CD4-positive, alpha-beta T cell treated with Interferon alpha-2 for 1 hour (primary cell): Measurements from ENCODE around the gene ZRANB2.

Experiments
- DNase-seq, 2 donors: peaks; one replicate each; pipeline ENCODE4 v3.0.0-alpha.2; 2020 to 2022

Gene ZRANB2

GRCh38 chr1:71026093-71026492 is 54.7 kb downstream of the ZRANB2 start:
- no peak for DNase-seq

GRCh38 chr1:71023515-71023914 is 57.3 kb downstream of the ZRANB2 start:
- no peak for DNase-seq

- DNase-seq, result no peak
These were observed 61.4 kb downstream of the ZRANB2 start for GRCh38 chr1:71019233-71019969.

GRCh38 chr1:71018791-71019190 is 62.0 kb downstream of the ZRANB2 start:
- DNase-seq, result no peak

- no peak for DNase-seq
These were observed 65.1 kb downstream of the ZRANB2 start for GRCh38 chr1:71015745-71016144.

- DNase-seq, result no peak
These were observed 66.7 kb downstream of the ZRANB2 start for GRCh38 chr1:71014178-71014579.
